HEK293 (cell line): ENCODE measurements around the gene STX18.

Source experiments
- CTCF ChIA-PET: fragments of 350-600 bp; formaldehyde crosslinking; extraction: SDS; loops from one replicate; lab custom pipeline; 2021; ENCODE audit warnings: antibody characterized with exemption; lab: Yijun Ruan, JAX
- POLR2A ChIA-PET: fragments of 300-600 bp; formaldehyde crosslinking; extraction: SDS; loops from one replicate; lab custom pipeline; 2020; ENCODE audit warnings: antibody characterized with exemption, inconsistent platforms; lab: Yijun Ruan, JAX
- H3K27ac ChIP-seq: fragments of 200-500 bp; sonication (Bioruptor generic); 2 replicates; pipeline ENCODE4 v1.5.1; 2014; ENCODE audit warnings: low read depth, low read length, control low read depth, inconsistent platforms; ENCODE audit errors: extremely low read depth
- H3K36me3 ChIP-seq, 2 experiments: fragments of 200-500 bp in 1 of 2; sonication (Bioruptor generic) in 1 of 2; 1 replicate in 1 of 2; 2 replicates in 1 of 2; pipeline ENCODE4 v1.5.1; 2014 to 2017; ENCODE audit warnings: inconsistent platforms in 2 of 2, low read length in 2 of 2; ENCODE audit not compliant: control insufficient read depth in 2 of 2, insufficient read depth in 1 of 2
- H3K4me1 ChIP-seq: fragments of 200-500 bp; sonication (Bioruptor generic); 2 replicates; pipeline ENCODE4 v1.5.1; 2014; ENCODE audit warnings: mild to moderate bottlenecking, low read length, inconsistent platforms; ENCODE audit not compliant: control insufficient read depth, insufficient read depth
- H3K4me3 ChIP-seq: 2 replicates; pipeline ENCODE4 v1.5.1; 2011; ENCODE audit warnings: low read depth, mild to moderate bottlenecking, control low read depth, low read length, moderate library complexity
- H3K9me3 ChIP-seq: fragments of 200-500 bp; sonication (Bioruptor generic); 2 replicates; pipeline ENCODE4 v1.5.1; 2014; ENCODE audit warnings: low read depth, low read length, inconsistent platforms; ENCODE audit not compliant: control insufficient read depth, insufficient read depth
- AEBP2 ChIP-seq: fragments of 450-650 bp; formaldehyde crosslinking; IDR thresholded peaks from 2 replicates; pipeline ENCODE4 v1.5.1; 2016; ENCODE audit warnings: missing biosample characterization, missing genetic modification characterization, borderline replicate concordance
- HOXA7 ChIP-seq: sonication (generic); formaldehyde crosslinking; IDR thresholded peaks from 2 replicates; pipeline ENCODE4 v1.8.1; 2022; ENCODE audit warnings: missing genetic modification reagents, borderline replicate concordance
- SCRT1 ChIP-seq: fragments of 450-650 bp; formaldehyde crosslinking; IDR thresholded peaks from 2 replicates; pipeline ENCODE4 v1.5.1; 2016; ENCODE audit warnings: missing biosample characterization, missing genetic modification characterization, borderline replicate concordance
- SCRT2 ChIP-seq: fragments of 450-650 bp; formaldehyde crosslinking; IDR thresholded peaks from 2 replicates; pipeline ENCODE4 v1.5.1; 2016; ENCODE audit warnings: missing biosample characterization, missing genetic modification characterization
- SETDB1 ChIP-seq: IDR thresholded peaks from one replicate; pipeline ENCODE4 v1.6.1; 2017; ENCODE audit warnings: mild to moderate bottlenecking, low read length, moderate library complexity, mixed read lengths; ENCODE audit not compliant: insufficient read length
- ZNF169 ChIP-seq: fragments of 450-650 bp; formaldehyde crosslinking; IDR thresholded peaks from 2 replicates; pipeline ENCODE4 v1.5.1; 2016; ENCODE audit warnings: missing biosample characterization, missing genetic modification characterization
- ZNF239 ChIP-seq: fragments of 450-650 bp; formaldehyde crosslinking; IDR thresholded peaks from 2 replicates; pipeline ENCODE4 v1.5.1; 2016; ENCODE audit warnings: missing biosample characterization, missing genetic modification characterization
- ZNF24 ChIP-seq: fragments of 450-650 bp; formaldehyde crosslinking; IDR thresholded peaks from 2 replicates; pipeline ENCODE4 v1.5.1; 2016; ENCODE audit warnings: missing biosample characterization, missing genetic modification characterization
- ZNF274 ChIP-seq, 2 experiments: fragments of 200-500 bp in 1 of 2; fragments of 450-650 bp in 1 of 2; sonication (Bioruptor generic) in 1 of 2; formaldehyde crosslinking in 1 of 2; IDR thresholded peaks; 2 replicates each; pipeline versions ENCODE4 v1.5.1 to v1.6.1; 2014 to 2016; ENCODE audit warnings: borderline replicate concordance in 1 of 2, inconsistent platforms in 1 of 2, low read length in 1 of 2, missing biosample characterization in 1 of 2, missing genetic modification characterization in 1 of 2
- ZSCAN16 ChIP-seq: fragments of 450-650 bp; formaldehyde crosslinking; IDR thresholded peaks from 2 replicates; pipeline ENCODE4 v1.5.1; 2016; ENCODE audit warnings: missing biosample characterization, missing genetic modification characterization
- ZSCAN23 ChIP-seq: fragments of 450-650 bp; formaldehyde crosslinking; IDR thresholded peaks from 2 replicates; pipeline ENCODE4 v1.5.1; 2016; ENCODE audit warnings: missing biosample characterization, missing genetic modification characterization
- ZSCAN30 ChIP-seq: fragments of 450-650 bp; IDR thresholded peaks from 2 replicates; pipeline ENCODE4 v1.5.1; 2018; ENCODE audit warnings: missing biosample characterization, mild to moderate bottlenecking, missing genetic modification characterization, moderate library complexity
- TF ChIP-seq, protein P1 (sequence below): fragments of 450-650 bp; formaldehyde crosslinking; IDR thresholded peaks from 2 replicates; pipeline ENCODE4 v1.5.1; 2017; ENCODE audit warnings: missing biosample characterization, mild to moderate bottlenecking, missing genetic modification characterization, moderate library complexity

The STX18 gene

DNA sequence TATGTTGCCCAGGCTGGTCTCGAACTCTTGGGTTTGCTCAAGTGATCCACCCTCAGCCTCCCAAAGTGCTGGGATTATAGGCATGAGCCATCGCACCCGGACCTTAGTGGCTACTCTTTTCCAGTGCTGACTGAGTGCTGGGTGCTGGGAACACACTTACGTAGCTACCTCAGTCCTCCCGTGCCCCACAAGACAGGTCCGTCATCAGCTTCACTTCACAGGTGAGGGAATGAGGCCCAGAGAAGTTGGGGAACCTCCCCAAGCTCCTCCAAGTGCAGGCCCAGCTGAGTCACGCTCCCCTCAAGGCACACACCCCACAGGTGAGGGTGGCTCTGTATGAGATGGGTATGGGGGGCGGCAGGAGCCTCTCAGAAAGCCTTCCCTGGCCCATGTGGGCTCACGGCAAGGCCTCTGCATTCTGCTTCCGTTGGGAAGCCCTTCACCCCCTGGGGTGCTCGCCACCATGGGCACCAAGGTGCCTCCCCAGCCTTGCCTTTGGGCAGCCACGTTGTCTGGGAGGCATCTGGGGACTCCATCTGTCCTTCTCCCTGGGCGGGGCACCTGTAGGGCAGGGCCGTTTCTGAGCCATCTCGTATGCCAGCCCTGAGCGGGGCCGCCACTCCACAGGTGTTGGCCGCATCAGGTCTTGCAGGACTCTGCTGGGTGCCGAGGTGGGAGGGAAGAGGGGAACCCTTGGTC, 126.6 kb downstream of the STX18 start:
- no peak for TF ChIP-seq SETDB1
- TF ChIP-seq SCRT2 (tag by site-specific recombination): peak; percentile 84
- TF ChIP-seq ZNF274 (IDR thresholded peaks at IDR 0.05; ENCODE audit: low read length): no peak
- TF ChIP-seq ZNF274 (tag by site-specific recombination; IDR thresholded peaks at IDR 0.05; ENCODE audit: borderline replicate concordance): no peak
- TF ChIP-seq SCRT1 (tag by site-specific recombination): no peak
- no peak overlapping the region for H3K27ac ChIP-seq
- H3K9me3 ChIP-seq: no peaks in the 10 kb centered on the region
- peaks cover 0 to 31% of the 10 kb centered on the region in 2 experiments; a peak in 1 of 3 replicates for H3K36me3 ChIP-seq
- POLR2A ChIA-PET: no interaction called here
- H3K4me3 ChIP-seq: no peak overlapping the region
- H3K4me1 ChIP-seq: no peaks in the 10 kb centered on the region
- CTCF ChIA-PET: no interaction called here

DNA sequence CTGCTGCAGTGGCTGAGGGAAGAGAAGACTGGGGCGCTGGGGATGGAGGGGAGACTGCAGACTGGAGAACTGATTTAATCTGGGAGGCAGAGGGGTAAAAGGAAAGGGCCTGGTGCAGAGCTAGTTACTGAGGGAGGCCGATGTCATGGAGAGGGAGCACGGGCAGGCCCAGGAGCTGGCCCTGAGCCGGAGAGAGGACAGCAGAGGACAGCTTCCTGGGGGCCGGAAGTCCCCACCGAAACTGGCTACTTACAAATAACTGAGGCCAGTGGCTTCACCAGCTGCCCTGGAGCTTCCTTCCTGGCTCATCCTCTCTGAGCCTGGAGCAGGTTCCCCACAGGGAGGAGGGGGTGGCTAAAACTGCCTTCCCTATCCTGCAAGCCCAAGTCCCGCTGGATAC, 128.0 kb downstream of the STX18 start:
- CTCF ChIA-PET: no interaction called here

DNA sequence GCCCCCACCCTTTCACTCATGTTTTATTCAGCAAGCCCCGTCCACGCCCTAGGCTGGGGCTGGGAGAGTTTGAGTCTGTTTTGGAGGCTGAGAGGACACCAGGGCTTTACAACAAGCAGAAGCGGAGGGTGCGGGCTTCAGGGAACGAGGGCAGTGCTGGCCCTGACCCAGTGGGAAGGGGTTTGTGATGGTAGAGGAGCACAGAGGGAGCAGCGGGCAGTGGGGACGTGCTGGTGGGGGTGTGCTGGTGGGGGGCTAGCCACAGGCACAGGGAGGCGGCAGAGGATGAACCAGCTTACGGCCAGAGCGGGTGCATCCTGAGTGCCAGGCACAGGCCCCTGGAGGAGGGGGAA, 128.5 kb downstream of the STX18 start:
- ChIA-PET CTCF (no interaction called here), POLR2A (no interaction called here)

More for the DNA sequence above, 128.0 kb downstream of the STX18 start:
- POLR2A ChIA-PET: no interaction called here
- Histone ChIP-seq H3K27ac (no peak overlapping the region), H3K36me3 (peaks cover 0 to 16% of the 10 kb centered on the region in 2 experiments; a peak in 1 of 3 replicates), H3K4me3 (no peak overlapping the region), H3K9me3 (no peaks in the 10 kb centered on the region), H3K4me1 (no peaks in the 10 kb centered on the region)
- TF ChIP-seq ZNF239 (tag by site-specific recombination): no peak
- TF ChIP-seq, protein P1, sequence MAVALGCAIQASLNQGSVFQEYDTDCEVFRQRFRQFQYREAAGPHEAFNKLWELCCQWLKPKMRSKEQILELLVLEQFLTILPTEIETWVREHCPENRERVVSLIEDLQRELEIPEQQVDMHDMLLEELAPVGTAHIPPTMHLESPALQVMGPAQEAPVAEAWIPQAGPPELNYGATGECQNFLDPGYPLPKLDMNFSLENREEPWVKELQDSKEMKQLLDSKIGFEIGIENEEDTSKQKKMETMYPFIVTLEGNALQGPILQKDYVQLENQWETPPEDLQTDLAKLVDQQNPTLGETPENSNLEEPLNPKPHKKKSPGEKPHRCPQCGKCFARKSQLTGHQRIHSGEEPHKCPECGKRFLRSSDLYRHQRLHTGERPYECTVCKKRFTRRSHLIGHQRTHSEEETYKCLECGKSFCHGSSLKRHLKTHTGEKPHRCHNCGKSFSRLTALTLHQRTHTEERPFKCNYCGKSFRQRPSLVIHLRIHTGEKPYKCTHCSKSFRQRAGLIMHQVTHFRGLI (tag by site-specific recombination): no peak
- no peak for TF ChIP-seq ZNF24 (tag by site-specific recombination)
- TF ChIP-seq ZNF169 (tag by site-specific recombination): no peak
- TF ChIP-seq ZSCAN23 (tag by site-specific recombination): no peak
- no peak for TF ChIP-seq ZSCAN30 (tag by site-specific recombination)
- no peak for TF ChIP-seq AEBP2 (tag by site-specific recombination)

DNA sequence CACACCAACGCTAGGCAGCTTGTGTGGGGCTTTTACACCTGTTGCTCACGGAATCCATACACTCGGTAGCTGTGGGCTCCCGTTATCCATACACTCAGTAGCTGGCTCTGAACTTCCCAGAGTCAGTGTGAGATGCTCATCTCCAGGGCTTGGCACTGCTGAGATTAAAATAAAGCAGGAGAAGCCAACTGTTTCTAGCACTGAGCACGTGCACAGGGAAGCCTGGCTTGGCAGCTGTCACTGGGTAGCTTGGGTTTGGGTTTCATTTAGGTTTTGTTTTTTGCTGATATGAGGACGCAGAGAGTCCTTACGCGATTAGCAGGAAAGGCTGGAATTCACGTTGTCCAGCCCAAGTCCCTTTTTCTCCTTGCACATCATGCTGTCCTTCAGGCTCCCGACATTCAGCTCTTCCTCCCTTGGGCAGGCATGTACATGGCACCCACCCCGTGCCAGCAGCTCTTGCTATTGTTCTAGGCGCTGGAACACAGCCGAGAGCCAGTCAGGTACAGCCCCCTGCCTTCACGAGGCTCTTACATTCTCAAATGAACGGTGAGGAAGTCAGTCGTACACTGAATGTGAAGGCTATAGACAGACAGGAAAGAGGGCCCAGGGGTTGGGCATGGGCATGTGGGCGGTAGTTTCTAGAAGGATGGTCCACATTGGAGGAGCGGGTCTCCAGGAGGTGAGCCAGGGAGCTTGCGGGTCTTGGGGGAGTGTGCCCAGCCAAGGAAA, 129.0 kb downstream of the STX18 start:
- Histone ChIP-seq H3K36me3 (peaks cover 0 to 8% of the 10 kb centered on the region in 2 experiments; a peak in 1 of 3 replicates), H3K9me3 (no peaks in the 10 kb centered on the region), H3K27ac (no peak overlapping the region), H3K4me3 (no peak overlapping the region), H3K4me1 (no peaks in the 10 kb centered on the region)
- ChIA-PET POLR2A (no interaction called here), CTCF (interaction anchor here (1.2 kb wide), 1 partner anchor 18 kb away, joined by 3 read pairs; no protein-coding TSS in a partner anchor)
- TF ChIP-seq SCRT2 (tag by site-specific recombination): peak; percentile 71
- TF ChIP-seq HOXA7 (CRISPR knock-in tag): no peak

More for the DNA sequence above, 128.5 kb downstream of the STX18 start:
- Histone ChIP-seq H3K4me3 (no peak overlapping the region), H3K27ac (no peak overlapping the region), H3K9me3 (no peaks in the 10 kb centered on the region), H3K4me1 (no peaks in the 10 kb centered on the region), H3K36me3 (peaks cover 0 to 12% of the 10 kb centered on the region in 2 experiments; a peak in 1 of 3 replicates)
- TF ChIP-seq ZSCAN16 (tag by site-specific recombination): no peak
